MM.1S (cell line): ENCODE measurements around the gene MS4A18.

Source experiments
- CTCF ChIP-seq: fragments of 300-600 bp; sonication (generic); IDR thresholded peaks from 2 replicates; pipeline ENCODE4 v1.5.1; 2016; ENCODE audit warnings: antibody characterized with exemption, low read length, mixed read lengths
- EZH2 ChIP-seq: fragments of 300-600 bp; sonication (generic); optimal IDR thresholded peaks from 2 replicates; pipeline ENCODE3; 2017; ENCODE audit warnings: low read depth, mild to moderate bottlenecking, antibody characterized with exemption, low read length, mixed read lengths
- EZH2phosphoT487 ChIP-seq: fragments of 300-600 bp; sonication (generic); IDR thresholded peaks from 2 replicates; pipeline ENCODE4 v1.6.1; 2018; ENCODE audit warnings: antibody characterized with exemption, low read length

GRCh38 chr11:60763692-60764369 is 39.3 kb downstream of the MS4A18 start:
- TF ChIP-seq CTCF (no peak), EZH2 (no peak), EZH2phosphoT487 (no peak)
